IMR-90 (cell line): ENCODE results near the gene PPP1R3F. TPM values are rescaled to one million over a fixed set of nuclear protein-coding genes. Genes with fewer than 3 reads are reported as not detected.

Source experiments
- ATAC-seq: fragments of 200-7000 bp; cut with Tn5 transposase; 2 replicates; pipeline ENCODE4 v1.9.1; 2020; ENCODE audit warnings: low read depth, mild to moderate bottlenecking, moderate library complexity
- BruUV-seq: library from RNA; stranded (reverse); fragments of 400-500 nt; replicated peaks from 2 replicates; lab custom pipeline; 2021; lab: Mats Ljungman, UMichigan
- CTCF ChIA-PET: fragments of 300-600 bp; formaldehyde crosslinking; extraction: SDS; loops from one replicate; lab custom pipeline; 2021; ENCODE audit warnings: antibody characterized with exemption; lab: Yijun Ruan, JAX
- POLR2A ChIA-PET: fragments of 300-600 bp; sonication (Branson Sonifier 250); formaldehyde crosslinking; loops from one replicate; lab custom pipeline; 2022; ENCODE audit warnings: antibody characterized with exemption; ENCODE audit not compliant: unreplicated experiment; lab: Charles Lee
- DNase-seq: peaks from one replicate; pipeline ENCODE4 v3.0.0; 2013
- H2AFZ ChIP-seq: replicated peaks from 2 replicates; pipeline ENCODE3; 2013; ENCODE audit warnings: low read length, mild to moderate bottlenecking; ENCODE audit not compliant: poor library complexity
- H2AK5ac ChIP-seq: 2 replicates; pipeline ENCODE4 v1.6.1; 2013; ENCODE audit warnings: low read depth, low read length, inconsistent platforms
- H2AK9ac ChIP-seq: replicated peaks from 2 replicates; pipeline ENCODE3; 2013; ENCODE audit warnings: mild to moderate bottlenecking, low read depth, low read length, moderate library complexity; ENCODE audit not compliant: poor library complexity
- H2BK120ac ChIP-seq: 2 replicates; pipeline ENCODE4 v1.6.1; 2013; ENCODE audit warnings: low read depth, low read length, inconsistent platforms
- H2BK15ac ChIP-seq: 3 replicates; pipeline ENCODE4 v1.6.1; 2013; ENCODE audit warnings: low read depth, low read length, inconsistent platforms
- H2BK20ac ChIP-seq: 2 replicates; pipeline ENCODE4 v1.6.1; 2013; ENCODE audit warnings: low read depth, mild to moderate bottlenecking, inconsistent platforms, low read length, moderate library complexity
- H2BK5ac ChIP-seq: 2 replicates; pipeline ENCODE4 v1.6.1; 2013; ENCODE audit warnings: mild to moderate bottlenecking, low read depth, low read length, inconsistent platforms; ENCODE audit not compliant: poor library complexity, severe bottlenecking
- H3K14ac ChIP-seq: replicated peaks from 2 replicates; pipeline ENCODE4 v1.6.1; 2013; ENCODE audit warnings: low read depth, low read length, inconsistent platforms
- H3K18ac ChIP-seq: 2 replicates; pipeline ENCODE4 v1.6.1; 2013; ENCODE audit warnings: low read depth, low read length, control low read depth
- H3K23ac ChIP-seq: 2 replicates; pipeline ENCODE4 v1.6.1; 2013; ENCODE audit warnings: low read depth, low read length, inconsistent platforms
- H3K27ac ChIP-seq: 2 replicates; pipeline ENCODE4 v1.5.1; 2013; ENCODE audit warnings: mild to moderate bottlenecking, control low read depth, low read length; ENCODE audit not compliant: insufficient read depth
- H3K27me3 ChIP-seq: 2 replicates; pipeline ENCODE4 v1.6.1; 2013; ENCODE audit warnings: low read length; ENCODE audit not compliant: control insufficient read depth, insufficient read depth
- H3K36me3 ChIP-seq: 2 replicates; pipeline ENCODE4 v1.6.1; 2013; ENCODE audit warnings: low read length, mixed read lengths; ENCODE audit not compliant: control insufficient read depth, insufficient read depth
- H3K4ac ChIP-seq: 2 replicates; pipeline ENCODE4 v1.6.1; 2013; ENCODE audit warnings: low read depth, low read length, inconsistent platforms
- H3K4me1 ChIP-seq: 2 replicates; pipeline ENCODE4 v1.6.1; 2013; ENCODE audit warnings: low read length, mixed read lengths; ENCODE audit not compliant: control insufficient read depth, insufficient read depth
- H3K4me2 ChIP-seq: 2 replicates; pipeline ENCODE4 v1.6.1; 2013; ENCODE audit warnings: low read depth, mild to moderate bottlenecking, control low read depth, low read length, moderate library complexity
- H3K4me3 ChIP-seq: 2 replicates; pipeline ENCODE4 v1.5.1; 2013; ENCODE audit warnings: low read depth, mild to moderate bottlenecking, control low read depth, low read length, moderate library complexity; ENCODE audit not compliant: insufficient read depth
- H3K56ac ChIP-seq: 2 replicates; pipeline ENCODE4 v1.6.1; 2013; ENCODE audit warnings: low read length, inconsistent platforms; ENCODE audit not compliant: insufficient read depth; ENCODE audit errors: extremely low read depth
- H3K79me1 ChIP-seq, 2 experiments: 2 replicates each; pipeline ENCODE4 v1.6.1; 2013; ENCODE audit warnings: low read length in 2 of 2, inconsistent platforms in 1 of 2, low read depth in 1 of 2
- H3K9ac ChIP-seq: 2 replicates; pipeline ENCODE4 v1.6.1; 2013; ENCODE audit warnings: low read depth, low read length, control low read depth
- H3K9me1 ChIP-seq: 2 replicates; pipeline ENCODE4 v1.6.1; 2013; ENCODE audit warnings: low read length, inconsistent platforms; ENCODE audit not compliant: insufficient read depth
- H3K9me3 ChIP-seq: 2 replicates; pipeline ENCODE4 v1.6.1; 2013; ENCODE audit warnings: low read length; ENCODE audit not compliant: control insufficient read depth, insufficient read depth
- H4K20me1 ChIP-seq: 2 replicates; pipeline ENCODE4 v1.6.1; 2013; ENCODE audit warnings: low read length, inconsistent platforms; ENCODE audit not compliant: insufficient read depth
- H4K5ac ChIP-seq: 2 replicates; pipeline ENCODE4 v1.6.1; 2013; ENCODE audit warnings: mild to moderate bottlenecking, low read depth, low read length, control low read depth
- H4K8ac ChIP-seq, 2 experiments: 2 replicates each; pipeline ENCODE4 v1.6.1; 2013; ENCODE audit warnings: low read depth in 2 of 2, low read length in 2 of 2, control low read depth in 1 of 2, inconsistent platforms in 1 of 2
- H4K91ac ChIP-seq: 2 replicates; pipeline ENCODE4 v1.6.1; 2013; ENCODE audit warnings: low read depth, low read length, inconsistent platforms; ENCODE audit not compliant: insufficient read depth
- CEBPB ChIP-seq: IDR thresholded peaks from 2 replicates; pipeline ENCODE4 v1.6.1; 2012; ENCODE audit warnings: low read depth, low read length, improper control_type of control experiment
- FOS ChIP-seq: fragments of 150-350 bp; IDR thresholded peaks from 2 replicates; pipeline ENCODE4 v1.6.1; 2016; ENCODE audit warnings: low read depth, low read length
- MAFK ChIP-seq: IDR thresholded peaks from 2 replicates; pipeline ENCODE4 v1.6.1; 2012; ENCODE audit warnings: low read depth, low read length, improper control_type of control experiment
- MAZ ChIP-seq: IDR thresholded peaks from 2 replicates; pipeline ENCODE4 v1.6.1; 2012; ENCODE audit warnings: low read depth, mild to moderate bottlenecking, low read length, improper control_type of control experiment, moderate library complexity, borderline replicate concordance
- MXI1 ChIP-seq: IDR thresholded peaks from 2 replicates; pipeline ENCODE4 v1.6.1; 2012; ENCODE audit warnings: low read depth, mild to moderate bottlenecking, low read length, moderate library complexity, borderline replicate concordance
- POLR2A ChIP-seq: IDR thresholded peaks from 2 replicates; pipeline ENCODE4 v1.6.1; 2012; ENCODE audit warnings: mild to moderate bottlenecking, low read depth, low read length
- RAD21 ChIP-seq: IDR thresholded peaks from 2 replicates; pipeline ENCODE4 v1.6.1; 2012; ENCODE audit warnings: low read length, improper control_type of control experiment
- RFX5 ChIP-seq: IDR thresholded peaks from 2 replicates; pipeline ENCODE4 v1.8.0; 2012; ENCODE audit warnings: low read depth, mild to moderate bottlenecking, low read length, moderate library complexity
- WGBS, 2 experiments: methylation state at CpG; one replicate each; pipeline versions ENCODE4 v1.1.5 to v1.1.7; 2013; ENCODE audit warnings: missing lambda C conversion rate in 2 of 2; ENCODE audit not compliant: insufficient read length in 1 of 2; ENCODE audit errors: extremely low coverage in 2 of 2; 5-methylcytosine and 5-hydroxymethylcytosine counted together
- dilution Hi-C: fragments of 300-500 bp; cut with HindIII; formaldehyde crosslinking; loops from one replicate; pipeline ENCODE4 v1.14.3; 2018; ENCODE audit warnings: low sequenced_read_pairs; ENCODE audit not compliant: unreplicated experiment
- in situ Hi-C: fragments of 300-500 bp; cut with MboI; formaldehyde crosslinking; loops from 3 replicates; pipeline ENCODE4 v1.14.3; 2019; ENCODE audit warnings: low sequenced_read_pairs, inconsistent platforms, mixed read lengths
- intact Hi-C: fragments of 100-400 bp; cut with micrococcal nuclease; formaldehyde crosslinking; loops from 2 replicates; pipeline ENCODE4 v1.10.0; 2022
- polyA plus RNA-seq, 3 experiments: library from polyadenylated mRNA; depleted of rRNA; stranded (reverse); fragments of >200 nt; gene quantifications; 2 replicates each; pipeline ENCODE4 v1.2.3, GENCODE V29; 2012; ENCODE audit warnings: low replicate concordance in 1 of 3
- total RNA-seq: library from RNA; depleted of rRNA; stranded (reverse); fragments of >200 nt; gene quantifications from 2 replicates; pipeline ENCODE4 v1.2.3, GENCODE V29; 2012
- TF ChIP-seq, protein P1 (sequence below): fragments of 150-350 bp; IDR thresholded peaks from 2 replicates; pipeline ENCODE4 v1.6.1; 2017; ENCODE audit warnings: mild to moderate bottlenecking, antibody characterized with exemption, low read length, low read depth

The PPP1R3F gene
- total and polyA plus RNA-seq, 2 of the 4 experiments (the other 2 are of a cell fraction) = 0.72 to 1.7 TPM

DNA sequence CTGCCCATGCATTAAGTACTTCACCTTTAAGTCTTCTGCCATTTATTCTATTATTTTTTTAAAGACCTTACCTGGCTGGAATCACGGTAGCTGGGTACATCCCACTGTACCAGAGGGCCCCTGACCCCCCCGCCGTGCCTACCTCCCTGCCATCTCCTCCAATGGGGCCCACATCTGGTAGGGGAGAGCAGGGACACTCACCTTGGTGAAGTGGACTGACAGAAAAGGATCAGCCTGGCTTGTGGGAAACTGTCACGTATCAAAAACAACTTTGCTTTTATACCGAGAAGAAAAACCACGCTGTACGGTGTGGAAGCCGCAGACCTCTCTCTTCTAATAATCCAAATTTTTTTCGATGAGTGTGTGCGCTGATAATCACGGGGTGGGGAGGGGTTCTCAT lies 5.1 kb upstream of the PPP1R3F start, which contains the start of gene FOXP3:
Gene FOXP3 (minus strand): TSS at position 251 of the 400 bp plus-strand sequence. CDS start 6,205 bp downstream, outside the sequence.
- no peak within 1 kb of the TSS for H3K9ac ChIP-seq
- DNase-seq (no peak), ATAC-seq (no peak)
- no peaks in the 10 kb centered on the region for H3K79me1 ChIP-seq
- no peaks in the 10 kb centered on the region for H3K9me3 ChIP-seq
- no peak within 1 kb of the TSS for H3K27ac ChIP-seq
- no peak within 1 kb of the TSS for H4K5ac ChIP-seq
- H4K8ac ChIP-seq = no peak within 1 kb of the TSS
- H3K56ac ChIP-seq = no peak within 1 kb of the TSS
- ChIA-PET CTCF (no interaction called here), POLR2A (no interaction called here)
- H3K27me3 ChIP-seq = peaks cover 5% of the 10 kb centered on the region; the same call in 1 of the 2 replicates
- no TSS peak for BruUV-seq
- intact Hi-C loops (no loop called here), dilution Hi-C loops (no loop called here), in situ Hi-C loops (no loop called here)
- H4K91ac ChIP-seq = no peak within 1 kb of the TSS
- no peak within 1 kb of the TSS for H2BK15ac ChIP-seq
- H2AK9ac ChIP-seq = no peak within 1 kb of the TSS
- H3K36me3 ChIP-seq = no peaks in the 10 kb centered on the region
- no peak within 1 kb of the TSS for H3K4me3 ChIP-seq
- H3K9me1 ChIP-seq = no peaks in the 10 kb centered on the region
- no peak within 1 kb of the TSS for H2BK5ac ChIP-seq
- H2AFZ ChIP-seq = no peak within 1 kb of the TSS
- H3K14ac ChIP-seq = no peak within 1 kb of the TSS
- no peaks in the 10 kb centered on the region for H4K20me1 ChIP-seq
- no peaks in the 10 kb centered on the region for H3K4me1 ChIP-seq
- no CpG with 5 or more reads among the region's 11 CpGs for WGBS, 2 experiments
- no peak within 1 kb of the TSS for H3K4me2 ChIP-seq
- no peak within 1 kb of the TSS for H3K23ac ChIP-seq
- H2BK20ac ChIP-seq = no peak within 1 kb of the TSS
- H2AK5ac ChIP-seq = no peak within 1 kb of the TSS
- no peak within 1 kb of the TSS for H3K4ac ChIP-seq
- TF ChIP-seq MAFK (no peak), MXI1 (no peak), RAD21 (no peak), MAZ (no peak), CEBPB (no peak), POLR2A (no peak), RFX5 (no peak), FOS (no peak)
- TF ChIP-seq, protein P1, sequence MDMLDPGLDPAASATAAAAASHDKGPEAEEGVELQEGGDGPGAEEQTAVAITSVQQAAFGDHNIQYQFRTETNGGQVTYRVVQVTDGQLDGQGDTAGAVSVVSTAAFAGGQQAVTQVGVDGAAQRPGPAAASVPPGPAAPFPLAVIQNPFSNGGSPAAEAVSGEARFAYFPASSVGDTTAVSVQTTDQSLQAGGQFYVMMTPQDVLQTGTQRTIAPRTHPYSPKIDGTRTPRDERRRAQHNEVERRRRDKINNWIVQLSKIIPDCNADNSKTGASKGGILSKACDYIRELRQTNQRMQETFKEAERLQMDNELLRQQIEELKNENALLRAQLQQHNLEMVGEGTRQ = no peak
- H3K18ac ChIP-seq = no peak within 1 kb of the TSS
- H2BK120ac ChIP-seq = no peak within 1 kb of the TSS
